PC-9 (cell line): ENCODE results near the gene IQCH. TPM values are rescaled to one million over a fixed set of nuclear protein-coding genes. Genes with fewer than 3 reads are reported as not detected.

ENCODE experiments used
- BruUV-seq: library from RNA; stranded (reverse); fragments of 400-500 nt; replicated peaks from 2 replicates; lab custom pipeline; 2021; lab: Mats Ljungman, UMichigan
- CTCF ChIA-PET: fragments of 300-600 bp; sonication (Branson Sonifier 250); formaldehyde crosslinking; loops from one replicate; lab custom pipeline; 2022; ENCODE audit warnings: antibody characterized with exemption; lab: Charles Lee
- POLR2A ChIA-PET: fragments of 300-600 bp; sonication (Branson Sonifier 250); formaldehyde crosslinking; loops from one replicate; lab custom pipeline; 2022; ENCODE audit warnings: antibody characterized with exemption; ENCODE audit not compliant: unreplicated experiment; lab: Charles Lee
- DNase-seq, 2 experiments: peaks; one replicate each; pipeline versions ENCODE4 v3.0.0 to v3.0.0-alpha.2; 2015 to 2022; ENCODE audit warnings: mixed read lengths in 1 of 2
- H2AFZ ChIP-seq: fragments of 200-600 bp; sonication (generic); 2 replicates; pipeline ENCODE4 v1.8.1; 2017; ENCODE audit warnings: antibody characterized with exemption
- H3F3A ChIP-seq: fragments of 200-600 bp; sonication (generic); 2 replicates; pipeline ENCODE4 v1.8.1; 2017; ENCODE audit warnings: antibody characterized with exemption, mild to moderate bottlenecking, low read depth; ENCODE audit not compliant: insufficient read depth
- H3K27ac ChIP-seq: fragments of 200-600 bp; sonication (generic); 2 replicates; pipeline ENCODE4 v1.6.1; 2016; ENCODE audit warnings: mixed run types
- H3K27me3 ChIP-seq: fragments of 200-600 bp; sonication (generic); 2 replicates; pipeline ENCODE4 v1.6.1; 2016; ENCODE audit warnings: low read depth, mixed run types; ENCODE audit not compliant: insufficient read depth
- H3K36me3 ChIP-seq: fragments of 200-600 bp; sonication (generic); 2 replicates; pipeline ENCODE4 v1.6.1; 2016; ENCODE audit warnings: low read depth, mixed run types
- H3K4me1 ChIP-seq: fragments of 200-600 bp; sonication (generic); replicated peaks from 2 replicates; pipeline ENCODE4 v1.6.1; 2016; ENCODE audit warnings: mixed run types; ENCODE audit not compliant: insufficient read depth
- H3K4me2 ChIP-seq: fragments of 200-600 bp; sonication (generic); 2 replicates; pipeline ENCODE4 v1.6.1; 2017; ENCODE audit warnings: mixed run types
- H3K4me3 ChIP-seq: fragments of 200-600 bp; sonication (generic); 2 replicates; pipeline ENCODE4 v1.6.1; 2016; ENCODE audit warnings: mixed run types
- H3K79me2 ChIP-seq: fragments of 200-600 bp; sonication (generic); 2 replicates; pipeline ENCODE4 v1.6.1; 2017; ENCODE audit warnings: low read depth, mixed run types
- H3K9me2 ChIP-seq: fragments of 200-600 bp; sonication (generic); 2 replicates; pipeline ENCODE4 v1.8.1; 2017; ENCODE audit warnings: mild to moderate bottlenecking; ENCODE audit not compliant: insufficient read depth
- H3K9me3 ChIP-seq: fragments of 200-600 bp; sonication (generic); 2 replicates; pipeline ENCODE4 v1.8.1; 2016; ENCODE audit warnings: low read depth; ENCODE audit not compliant: insufficient read depth
- H4K20me1 ChIP-seq: fragments of 200-600 bp; sonication (generic); 2 replicates; pipeline ENCODE4 v1.8.1; 2017; ENCODE audit not compliant: insufficient read depth
- EZH2 ChIP-seq: fragments of 200-600 bp; sonication (generic); IDR thresholded peaks from 2 replicates; pipeline ENCODE4 v1.8.0; 2017; ENCODE audit warnings: antibody characterized with exemption, low read depth
- intact Hi-C: fragments of 100-400 bp; cut with micrococcal nuclease; formaldehyde crosslinking; loops from one replicate; pipeline ENCODE4 v1.10.0; 2022; ENCODE audit not compliant: unreplicated experiment
- total RNA-seq: library from RNA; stranded (reverse); gene quantifications from 2 replicates; pipeline ENCODE4 v1.2.3, GENCODE V29; 2021
- TF ChIP-seq, protein P1 (sequence below): fragments of 200-600 bp; sonication (generic); conservative IDR thresholded peaks from 2 replicates; pipeline ENCODE4 v1.6.1; 2017; ENCODE audit warnings: mixed run types, antibody characterized with exemption, mild to moderate bottlenecking, moderate library complexity

Gene IQCH
- total RNA-seq, 1 experiment from 2014 or later = 7.5 TPM

- Histone ChIP-seq H3K4me1 (no peaks in the 10 kb centered on the region), H3K27me3 (no peaks in the 10 kb centered on the region), H3K9me2 (no peaks in the 10 kb centered on the region), H3K4me3 (no peak overlapping the region), H3K4me2 (no peak overlapping the region), H3K9me3 (no peaks in the 10 kb centered on the region), H3K79me2 (no peaks in the 10 kb centered on the region), H3K36me3 (no peaks in the 10 kb centered on the region), H3F3A (no peaks in the 10 kb centered on the region), H3K27ac (no peak overlapping the region), H2AFZ (no peak overlapping the region), H4K20me1 (no peaks in the 10 kb centered on the region)
- TF ChIP-seq, protein P1, sequence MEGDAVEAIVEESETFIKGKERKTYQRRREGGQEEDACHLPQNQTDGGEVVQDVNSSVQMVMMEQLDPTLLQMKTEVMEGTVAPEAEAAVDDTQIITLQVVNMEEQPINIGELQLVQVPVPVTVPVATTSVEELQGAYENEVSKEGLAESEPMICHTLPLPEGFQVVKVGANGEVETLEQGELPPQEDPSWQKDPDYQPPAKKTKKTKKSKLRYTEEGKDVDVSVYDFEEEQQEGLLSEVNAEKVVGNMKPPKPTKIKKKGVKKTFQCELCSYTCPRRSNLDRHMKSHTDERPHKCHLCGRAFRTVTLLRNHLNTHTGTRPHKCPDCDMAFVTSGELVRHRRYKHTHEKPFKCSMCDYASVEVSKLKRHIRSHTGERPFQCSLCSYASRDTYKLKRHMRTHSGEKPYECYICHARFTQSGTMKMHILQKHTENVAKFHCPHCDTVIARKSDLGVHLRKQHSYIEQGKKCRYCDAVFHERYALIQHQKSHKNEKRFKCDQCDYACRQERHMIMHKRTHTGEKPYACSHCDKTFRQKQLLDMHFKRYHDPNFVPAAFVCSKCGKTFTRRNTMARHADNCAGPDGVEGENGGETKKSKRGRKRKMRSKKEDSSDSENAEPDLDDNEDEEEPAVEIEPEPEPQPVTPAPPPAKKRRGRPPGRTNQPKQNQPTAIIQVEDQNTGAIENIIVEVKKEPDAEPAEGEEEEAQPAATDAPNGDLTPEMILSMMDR = no peak
- no peak for TF ChIP-seq EZH2
- POLR2A ChIA-PET = no interaction called here
- BruUV-seq = no TSS peak
- CTCF ChIA-PET = no interaction called here
- DNase-seq = no peak
- intact Hi-C loops = no loop called here
Observed at GRCh38 chr15:67224889-67225288, 29.7 kb upstream of the IQCH start.

DNA sequence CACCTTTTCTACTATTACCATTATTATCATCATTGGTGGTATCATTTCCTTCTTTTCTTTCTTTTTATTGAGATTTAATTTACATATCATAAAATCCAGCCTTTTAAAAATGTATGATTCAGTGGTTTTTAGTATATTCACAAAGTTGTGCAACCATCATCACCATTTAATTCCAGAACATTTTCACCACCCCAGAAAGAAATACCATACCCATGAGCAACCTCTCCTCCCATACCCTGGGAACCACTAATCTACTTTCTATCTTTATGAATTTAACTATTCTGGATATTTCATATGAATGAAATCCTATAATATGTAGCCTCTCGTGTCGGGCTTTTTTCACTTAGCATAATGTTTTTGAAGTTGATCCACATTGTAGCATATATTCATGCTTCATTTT lies 29.2 kb upstream of the IQCH start:
- Histone ChIP-seq H3K9me2 (no peaks in the 10 kb centered on the region), H3K79me2 (no peaks in the 10 kb centered on the region), H3K4me2 (no peak overlapping the region), H3K27me3 (no peaks in the 10 kb centered on the region), H3K27ac (no peak overlapping the region), H3K4me1 (no peaks in the 10 kb centered on the region), H3K4me3 (no peak overlapping the region), H3F3A (no peaks in the 10 kb centered on the region), H3K36me3 (no peaks in the 10 kb centered on the region), H4K20me1 (no peaks in the 10 kb centered on the region), H3K9me3 (no peaks in the 10 kb centered on the region), H2AFZ (no peak overlapping the region)
- no peak for DNase-seq
- intact Hi-C loops = no loop called here
- TF ChIP-seq EZH2 = no peak
- TF ChIP-seq, protein P1 = no peak
- ChIA-PET POLR2A (no interaction called here), CTCF (no interaction called here)
- no TSS peak for BruUV-seq

GRCh38 chr15:67227431-67227830 lies 27.2 kb upstream of the IQCH start:
- no peaks in the 10 kb centered on the region for H4K20me1 ChIP-seq
- H3K4me1 ChIP-seq = no peaks in the 10 kb centered on the region
- no peak overlapping the region for H3K4me3 ChIP-seq
- no peak overlapping the region for H3K27ac ChIP-seq
- H3K9me2 ChIP-seq = no peaks in the 10 kb centered on the region
- no peak overlapping the region for H2AFZ ChIP-seq
- CTCF ChIA-PET = no interaction called here
- H3K36me3 ChIP-seq = 0 out of 2 replicates have a peak, but pooled peaks cover 3% of the 10 kb centered on the region
- H3K9me3 ChIP-seq = no peaks in the 10 kb centered on the region
- H3K4me2 ChIP-seq = no peak overlapping the region
- no peak for DNase-seq
- no peaks in the 10 kb centered on the region for H3K27me3 ChIP-seq
- no peaks in the 10 kb centered on the region for H3F3A ChIP-seq
- intact Hi-C loops = no loop called here
- POLR2A ChIA-PET = no interaction called here
- BruUV-seq = no TSS peak
- no peak for TF ChIP-seq EZH2
- TF ChIP-seq, protein P1 = no peak
- H3K79me2 ChIP-seq = no peaks in the 10 kb centered on the region
